ENCODE data around the gene GNAS-AS1. TPM values are rescaled to one million over a fixed set of nuclear protein-coding genes. Genes with fewer than 3 reads are reported as not detected.

The GNAS-AS1 gene
- total and polyA plus RNA-seq, 2 donors (not counting 1 experiment from before 2014, with no cell fraction given), result 1.5 TPM; not detected in 1

GRCh38 chr20:58838174-58838573 is 12.5 kb downstream of the GNAS-AS1 start:
- ChIA-PET CTCF (interaction anchor here (0.7 to 2.8 kb wide), 3 partner anchors 30 to 1713 kb away, joined by 3 to 8 read pairs (median 4); no protein-coding TSS in a partner anchor), POLR2A (no interaction called here)
- Histone ChIP-seq H3K79me2 (ENCODE audit: control insufficient read depth, insufficient read depth, low read length) (no peaks in the 10 kb centered on the region), H3K36me3 (replicated peaks in 1 of 2; ENCODE audit: control extremely low read depth in 1 of 2, control insufficient read depth in 1 of 2, extremely low read depth in 1 of 2, insufficient read depth in 2 of 2, low read length in 1 of 2) (no peaks in the 10 kb centered on the region), H3K27me3 (replicated peaks in 1 of 4; ENCODE audit: control extremely low read depth in 1 of 4, control insufficient read depth in 3 of 4, insufficient read depth in 4 of 4, low read length in 3 of 4) (peaks cover 0 to 25% (median 5%) of the 10 kb centered on the region in 4 experiments), H3K4me2 (replicated peaks; ENCODE audit: low read depth, low read length, poor library complexity, severe bottlenecking) (no peak overlapping the region), H3K4me3 (ENCODE audit: control extremely low read depth in 1 of 5, extremely low read depth in 1 of 5, insufficient read depth in 1 of 5, low read depth in 2 of 5, low read length in 4 of 5) (no peak overlapping the region), H3K9ac (ENCODE audit: low read length) (no peak overlapping the region), H3K9me3 (ENCODE audit: control extremely low read depth in 1 of 3, control insufficient read depth in 2 of 3, insufficient read depth in 1 of 3, low read length in 2 of 3) (peaks cover 0 to 14% (median 0%) of the 10 kb centered on the region in 3 donors), H4K20me1 (ENCODE audit: control insufficient read depth, insufficient read depth, low read length, poor library complexity, severe bottlenecking) (no peaks in the 10 kb centered on the region), H3K27ac (ENCODE audit: low read length in 2 of 2) (no peak overlapping the region), H3K4me1 (ENCODE audit: control insufficient read depth in 2 of 2, insufficient read depth in 2 of 2, low read length in 2 of 2) (peaks cover 0 to 8% of the 10 kb centered on the region in 2 donors), H2AFZ (ENCODE audit: insufficient read depth, low read depth, low read length, poor library complexity, severe bottlenecking) (no peak overlapping the region)
- intact Hi-C loops (cut with micrococcal nuclease), result loop anchor here (5.0 kb wide), 1 partner anchor 601 kb away; no protein-coding TSS in a partner anchor
- 100% methylated on average over 1 of the region's 4 CpGs for whole genome bisulfite sequencing (ENCODE audit: insufficient coverage)
- H3K4me3 Mint-ChIP-seq, result no peak overlapping the region
- no peaks in the 10 kb centered on the region for H3K9me3 Mint-ChIP-seq (ENCODE audit: insufficient read depth)
- TF ChIP-seq EZH2 (IDR thresholded peaks at IDR 0.05; ENCODE audit: borderline replicate concordance, insufficient read depth, low read depth, low read length, poor library complexity, severe bottlenecking) (no peak), CTCF (IDR thresholded peaks at IDR 0.05) (no peak)
- peaks cover 33% of the 10 kb centered on the region for H3K27me3 Mint-ChIP-seq
- DNase-seq, result no peak
- ATAC-seq (ENCODE audit: low read depth), result no peak
- H3K27ac Mint-ChIP-seq, result no peak overlapping the region
- H3K4me1 Mint-ChIP-seq, result peaks cover 7% of the 10 kb centered on the region

DNA sequence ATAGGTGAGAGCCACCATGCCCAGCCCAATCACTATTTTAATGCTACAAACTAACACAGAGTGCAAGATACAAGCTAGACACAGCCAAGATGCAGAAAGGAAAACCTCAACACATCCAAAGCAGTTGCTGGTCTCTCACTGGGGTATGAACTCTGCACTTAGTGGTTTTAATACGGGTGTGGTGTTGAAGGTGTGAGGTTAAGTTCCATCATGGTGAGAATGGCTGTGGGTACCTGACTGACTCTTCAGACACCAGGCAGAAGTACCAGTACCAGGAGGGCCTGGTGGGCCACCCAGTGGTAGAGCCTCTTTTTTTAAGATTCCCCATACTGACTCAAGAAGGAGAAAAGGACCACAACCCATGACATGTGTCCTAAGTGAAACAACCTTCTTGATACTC is 13.0 kb downstream of the GNAS-AS1 start:
- POLR2A ChIA-PET, result no interaction called here
- no peaks in the 10 kb centered on the region for H3K36me3 ChIP-seq (replicated peaks in 1 of 2; ENCODE audit: control extremely low read depth in 1 of 2, control insufficient read depth in 1 of 2, extremely low read depth in 1 of 2, insufficient read depth in 2 of 2, low read length in 1 of 2)
- no peaks in the 10 kb centered on the region for H4K20me1 ChIP-seq (ENCODE audit: control insufficient read depth, insufficient read depth, low read length, poor library complexity, severe bottlenecking)
- H3K9ac ChIP-seq (ENCODE audit: low read length), result no peak overlapping the region
- no peak for ATAC-seq (ENCODE audit: low read depth)
- no peak overlapping the region for H3K27ac ChIP-seq (ENCODE audit: low read length in 2 of 2)
- H2AFZ ChIP-seq (ENCODE audit: insufficient read depth, low read depth, low read length, poor library complexity, severe bottlenecking), result no peak overlapping the region
- CTCF ChIA-PET, result interaction anchor here (2.8 kb wide), 1 partner anchor 602 kb away, joined by 8 read pairs; no protein-coding TSS in a partner anchor
- H3K79me2 ChIP-seq (ENCODE audit: control insufficient read depth, insufficient read depth, low read length), result no peaks in the 10 kb centered on the region
- no peak for TF ChIP-seq EZH2 (IDR thresholded peaks at IDR 0.05; ENCODE audit: borderline replicate concordance, insufficient read depth, low read depth, low read length, poor library complexity, severe bottlenecking)
- no peak for TF ChIP-seq CTCF (IDR thresholded peaks at IDR 0.05)
- H3K4me2 ChIP-seq (replicated peaks; ENCODE audit: low read depth, low read length, poor library complexity, severe bottlenecking), result no peak overlapping the region
- peaks cover 7% of the 10 kb centered on the region for H3K4me1 Mint-ChIP-seq
- peaks cover 0 to 14% (median 0%) of the 10 kb centered on the region in 3 donors for H3K9me3 ChIP-seq (ENCODE audit: control extremely low read depth in 1 of 3, control insufficient read depth in 2 of 3, insufficient read depth in 1 of 3, low read length in 2 of 3)
- peaks cover 28% of the 10 kb centered on the region for H3K27me3 Mint-ChIP-seq
- WGBS (ENCODE audit: insufficient coverage), result no CpG with 5 or more reads among the region's 1 CpG
- no peak overlapping the region for H3K4me3 ChIP-seq (ENCODE audit: control extremely low read depth in 1 of 5, extremely low read depth in 1 of 5, insufficient read depth in 1 of 5, low read depth in 2 of 5, low read length in 4 of 5)
- H3K4me3 Mint-ChIP-seq, result no peak overlapping the region
- DNase-seq, result no peak
- peaks cover 0 to 8% of the 10 kb centered on the region in 2 donors for H3K4me1 ChIP-seq (ENCODE audit: control insufficient read depth in 2 of 2, insufficient read depth in 2 of 2, low read length in 2 of 2)
- H3K27ac Mint-ChIP-seq, result no peak overlapping the region
- intact Hi-C loops (cut with micrococcal nuclease), result loop anchor here (5.0 kb wide), 1 partner anchor 600 kb away; no protein-coding TSS in a partner anchor
- peaks cover 0 to 23% (median 5%) of the 10 kb centered on the region in 4 experiments for H3K27me3 ChIP-seq (replicated peaks in 1 of 4; ENCODE audit: control extremely low read depth in 1 of 4, control insufficient read depth in 3 of 4, insufficient read depth in 4 of 4, low read length in 3 of 4)
- no peaks in the 10 kb centered on the region for H3K9me3 Mint-ChIP-seq (ENCODE audit: insufficient read depth)

All from B cell (primary cell).